Stimulated activated CD8-positive, alpha-beta memory T cell treated with anti-CD3 and anti-CD28 coated beads, Interleukin-15, amount 100 ng/mL, for 48 hours (primary cell): ENCODE results near the gene PCDHA11.
"Not testable (repeated sequence)": the region's sequence is repeated elsewhere in the genome, so short reads cannot be mapped to it uniquely, and the experiment has no call there.

ENCODE experiments used
- DNase-seq, 2 donors: peaks; one replicate each; pipeline ENCODE4 v3.0.0-alpha.2; 2020; ENCODE audit warnings: low read depth in 2 of 2

Gene PCDHA11

DNA sequence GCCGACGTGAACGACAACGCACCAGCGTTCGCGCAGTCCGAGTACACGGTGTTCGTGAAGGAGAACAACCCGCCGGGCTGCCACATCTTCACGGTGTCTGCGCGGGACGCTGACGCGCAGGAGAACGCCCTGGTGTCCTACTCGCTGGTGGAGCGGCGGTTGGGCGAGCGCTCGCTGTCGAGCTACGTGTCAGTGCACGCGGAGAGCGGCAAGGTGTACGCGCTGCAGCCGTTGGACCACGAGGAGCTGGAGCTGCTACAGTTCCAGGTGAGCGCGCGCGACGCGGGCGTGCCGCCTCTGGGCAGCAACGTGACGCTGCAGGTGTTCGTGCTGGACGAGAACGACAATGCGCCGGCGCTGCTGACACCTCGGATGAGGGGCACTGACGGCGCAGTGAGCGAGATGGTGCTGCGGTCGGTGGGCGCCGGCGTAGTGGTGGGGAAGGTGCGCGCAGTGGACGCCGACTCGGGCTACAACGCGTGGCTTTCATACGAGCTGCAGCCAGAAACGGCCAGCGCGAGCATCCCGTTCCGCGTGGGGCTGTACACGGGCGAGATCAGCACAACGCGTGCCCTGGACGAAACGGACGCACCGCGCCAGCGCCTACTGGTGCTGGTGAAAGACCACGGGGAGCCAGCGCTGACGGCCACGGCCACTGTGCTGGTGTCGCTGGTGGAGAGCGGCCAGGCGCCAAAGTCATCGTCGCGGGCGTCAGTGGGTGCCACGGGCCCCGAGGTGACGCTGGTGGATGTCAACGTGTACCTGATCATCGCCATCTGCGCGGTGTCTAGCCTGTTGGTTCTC lies 18.7 kb upstream of the PCDHA11 start:
- DNase-seq = not testable (repeated sequence)

DNA sequence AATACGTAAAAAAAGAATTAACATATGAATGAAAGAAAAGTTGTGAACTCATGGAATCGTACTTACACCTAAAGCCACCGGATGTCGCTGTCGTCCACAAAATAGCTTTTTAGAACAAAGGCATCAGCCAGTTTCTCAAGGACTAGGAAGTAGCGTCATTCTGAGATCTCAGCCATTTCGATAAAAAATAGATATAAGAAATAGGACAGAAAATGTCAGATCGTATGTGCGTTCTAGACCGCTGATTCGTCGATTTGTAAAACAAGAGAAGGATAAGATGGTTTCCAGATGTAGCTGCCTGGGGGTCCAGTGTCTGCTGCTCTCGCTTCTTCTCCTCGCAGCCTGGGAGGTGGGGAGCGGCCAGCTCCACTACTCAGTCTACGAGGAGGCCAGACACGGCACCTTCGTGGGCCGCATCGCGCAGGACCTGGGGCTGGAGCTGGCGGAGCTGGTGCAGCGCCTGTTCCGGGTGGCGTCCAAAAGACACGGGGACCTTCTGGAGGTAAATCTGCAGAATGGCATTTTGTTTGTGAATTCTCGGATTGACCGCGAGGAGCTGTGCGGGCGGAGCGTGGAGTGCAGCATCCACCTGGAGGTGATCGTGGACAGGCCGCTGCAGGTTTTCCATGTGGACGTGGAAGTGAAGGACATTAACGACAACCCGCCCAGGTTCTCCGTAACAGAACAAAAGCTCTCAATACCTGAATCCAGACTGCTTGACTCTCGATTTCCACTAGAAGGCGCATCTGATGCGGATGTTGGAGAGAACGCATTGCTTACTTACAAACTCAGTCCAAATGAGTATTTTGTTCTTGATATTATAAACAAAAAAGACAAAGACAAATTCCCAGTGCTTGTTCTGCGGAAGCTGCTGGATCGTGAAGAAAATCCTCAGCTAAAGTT lies 12.7 kb upstream of the PCDHA11 start, which contains the start of gene PCDHA10:
TSS of gene PCDHA10 (plus strand) at position 126 of the 903 bp plus-strand sequence. CDS start at position 278, 152 bp downstream.
- no peak for DNase-seq

DNA sequence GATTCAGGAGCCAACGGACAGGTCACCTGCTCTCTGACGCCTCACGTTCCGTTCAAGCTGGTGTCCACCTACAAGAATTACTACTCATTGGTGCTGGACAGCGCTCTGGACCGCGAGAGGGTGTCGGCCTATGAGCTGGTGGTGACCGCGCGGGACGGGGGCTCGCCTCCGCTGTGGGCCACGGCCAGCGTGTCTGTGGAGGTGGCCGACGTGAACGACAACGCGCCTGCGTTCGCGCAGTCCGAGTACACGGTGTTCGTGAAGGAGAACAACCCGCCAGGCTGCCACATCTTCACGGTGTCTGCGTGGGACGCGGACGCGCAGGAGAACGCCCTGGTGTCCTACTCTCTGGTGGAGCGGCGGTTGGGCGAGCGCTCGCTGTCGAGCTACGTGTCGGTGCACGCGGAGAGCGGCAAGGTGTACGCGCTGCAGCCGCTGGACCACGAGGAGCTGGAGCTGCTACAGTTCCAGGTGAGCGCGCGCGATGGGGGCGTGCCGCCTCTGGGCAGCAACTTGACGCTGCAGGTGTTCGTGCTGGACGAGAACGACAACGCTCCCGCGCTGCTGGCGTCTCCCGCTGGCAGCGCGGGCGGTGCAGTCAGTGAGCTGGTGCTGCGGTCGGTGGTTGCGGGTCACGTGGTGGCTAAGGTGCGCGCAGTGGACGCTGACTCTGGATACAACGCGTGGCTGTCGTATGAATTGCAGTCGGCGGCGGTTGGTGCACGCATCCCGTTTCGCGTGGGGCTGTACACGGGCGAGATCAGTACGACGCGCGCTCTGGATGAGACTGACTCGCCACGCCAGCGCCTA lies 11.4 kb upstream of the PCDHA11 start:
- DNase-seq = no peak

DNA sequence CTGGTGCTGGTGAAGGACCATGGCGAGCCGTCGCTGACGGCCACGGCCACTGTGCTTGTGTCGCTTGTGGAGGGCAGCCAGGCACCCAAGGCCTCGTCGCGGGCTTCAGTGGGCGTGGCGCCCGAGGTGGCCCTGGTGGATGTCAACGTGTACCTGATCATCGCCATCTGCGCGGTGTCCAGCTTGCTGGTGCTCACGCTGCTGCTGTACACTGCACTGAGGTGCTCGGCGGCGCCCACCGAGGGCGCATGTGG lies 10.8 kb upstream of the PCDHA11 start:
- no peak for DNase-seq

DNA sequence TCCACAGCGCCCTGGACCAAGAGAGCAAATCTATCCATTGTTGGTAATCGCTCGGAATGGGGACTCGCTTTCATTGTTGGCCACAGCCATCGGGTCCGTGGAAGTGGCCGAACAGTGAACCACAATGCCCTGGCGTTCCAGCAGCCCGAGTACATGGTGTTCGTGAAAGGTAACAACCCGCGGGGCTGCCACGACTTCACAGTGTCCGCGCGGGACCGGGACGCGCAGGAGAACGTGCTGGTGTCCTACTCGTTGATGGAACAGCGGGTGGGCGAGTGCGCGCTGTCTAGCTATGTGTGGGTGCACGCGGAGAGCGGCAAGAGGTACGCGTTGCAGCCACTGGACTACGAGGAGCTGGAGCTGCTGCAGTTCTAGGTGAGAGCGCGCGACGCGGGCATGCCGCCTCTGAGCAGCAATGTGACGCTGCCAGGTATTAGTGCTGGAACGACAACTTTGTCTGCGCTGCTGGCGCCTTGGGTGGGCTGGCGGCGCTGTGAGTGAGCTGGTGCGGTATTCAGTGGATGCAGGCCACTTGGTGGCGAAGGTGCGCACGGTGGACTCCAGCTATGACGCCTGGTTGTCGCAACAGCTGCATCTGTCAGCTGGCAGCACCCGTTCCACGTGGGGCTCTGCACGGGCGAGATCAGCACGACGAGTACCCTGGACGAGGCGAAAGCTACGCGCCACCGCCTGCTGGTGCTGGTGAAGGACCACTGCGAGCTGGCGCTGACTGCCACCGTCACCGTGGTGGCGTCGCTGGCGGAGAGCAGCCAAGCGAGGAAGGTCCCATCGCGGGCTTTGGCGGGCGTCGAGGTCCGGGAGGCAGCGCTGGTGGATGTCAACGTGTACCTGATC lies 6.1 kb upstream of the PCDHA11 start:
- DNase-seq = no peak

DNA sequence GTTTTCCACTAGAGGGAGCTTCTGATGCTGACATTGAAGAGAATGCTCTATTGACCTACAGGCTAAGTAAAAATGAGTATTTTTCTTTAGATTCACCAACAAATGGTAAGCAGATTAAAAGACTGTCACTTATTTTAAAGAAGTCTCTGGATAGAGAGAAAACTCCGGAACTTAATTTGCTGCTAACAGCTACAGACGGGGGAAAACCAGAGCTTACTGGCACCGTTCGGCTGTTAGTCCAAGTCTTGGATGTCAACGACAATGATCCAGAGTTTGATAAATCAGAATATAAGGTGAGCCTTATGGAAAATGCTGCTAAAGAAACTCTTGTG lies 764 bp downstream of the PCDHA11 start:
- no peak for DNase-seq

DNA sequence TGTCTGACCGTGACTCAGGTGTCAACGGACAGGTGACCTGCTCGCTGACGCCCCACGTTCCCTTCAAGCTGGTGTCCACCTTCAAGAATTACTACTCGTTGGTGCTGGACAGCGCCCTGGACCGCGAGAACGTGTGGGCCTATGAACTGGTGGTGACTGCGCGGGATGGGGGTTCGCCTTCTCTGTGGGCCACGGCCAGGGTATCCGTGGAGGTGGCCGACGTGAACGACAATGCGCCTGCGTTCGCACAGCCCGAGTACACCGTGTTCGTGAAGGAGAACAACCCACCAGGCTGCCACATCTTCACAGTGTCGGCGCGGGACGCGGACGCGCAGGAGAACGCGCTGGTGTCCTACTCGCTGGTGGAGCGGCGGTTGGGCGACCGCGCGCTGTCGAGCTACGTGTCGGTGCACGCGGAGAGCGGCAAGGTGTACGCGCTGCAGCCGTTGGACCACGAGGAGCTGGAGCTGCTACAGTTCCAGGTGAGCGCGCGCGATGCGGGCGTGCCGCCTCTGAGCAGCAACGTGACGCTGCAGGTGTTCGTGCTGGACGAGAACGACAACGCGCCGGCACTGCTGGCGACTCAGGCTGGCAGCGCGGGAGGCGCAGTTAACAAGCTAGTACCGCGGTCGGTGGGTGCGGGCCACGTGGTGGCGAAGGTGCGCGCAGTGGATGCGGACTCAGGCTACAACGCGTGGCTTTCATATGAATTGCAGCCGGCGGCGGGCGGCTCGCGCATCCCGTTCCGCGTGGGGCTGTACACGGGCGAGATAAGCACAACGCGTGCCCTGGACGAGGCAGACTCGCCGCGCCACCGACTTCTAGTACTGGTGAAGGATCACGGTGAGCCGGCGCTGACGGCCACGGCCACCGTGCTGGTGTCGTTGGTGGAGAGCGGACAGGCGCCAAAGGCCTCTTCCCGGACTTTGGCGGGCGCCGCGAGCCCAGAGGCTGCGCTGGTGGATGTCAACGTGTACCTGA lies 1.8 kb downstream of the PCDHA11 start:
- DNase-seq = no peak

DNA sequence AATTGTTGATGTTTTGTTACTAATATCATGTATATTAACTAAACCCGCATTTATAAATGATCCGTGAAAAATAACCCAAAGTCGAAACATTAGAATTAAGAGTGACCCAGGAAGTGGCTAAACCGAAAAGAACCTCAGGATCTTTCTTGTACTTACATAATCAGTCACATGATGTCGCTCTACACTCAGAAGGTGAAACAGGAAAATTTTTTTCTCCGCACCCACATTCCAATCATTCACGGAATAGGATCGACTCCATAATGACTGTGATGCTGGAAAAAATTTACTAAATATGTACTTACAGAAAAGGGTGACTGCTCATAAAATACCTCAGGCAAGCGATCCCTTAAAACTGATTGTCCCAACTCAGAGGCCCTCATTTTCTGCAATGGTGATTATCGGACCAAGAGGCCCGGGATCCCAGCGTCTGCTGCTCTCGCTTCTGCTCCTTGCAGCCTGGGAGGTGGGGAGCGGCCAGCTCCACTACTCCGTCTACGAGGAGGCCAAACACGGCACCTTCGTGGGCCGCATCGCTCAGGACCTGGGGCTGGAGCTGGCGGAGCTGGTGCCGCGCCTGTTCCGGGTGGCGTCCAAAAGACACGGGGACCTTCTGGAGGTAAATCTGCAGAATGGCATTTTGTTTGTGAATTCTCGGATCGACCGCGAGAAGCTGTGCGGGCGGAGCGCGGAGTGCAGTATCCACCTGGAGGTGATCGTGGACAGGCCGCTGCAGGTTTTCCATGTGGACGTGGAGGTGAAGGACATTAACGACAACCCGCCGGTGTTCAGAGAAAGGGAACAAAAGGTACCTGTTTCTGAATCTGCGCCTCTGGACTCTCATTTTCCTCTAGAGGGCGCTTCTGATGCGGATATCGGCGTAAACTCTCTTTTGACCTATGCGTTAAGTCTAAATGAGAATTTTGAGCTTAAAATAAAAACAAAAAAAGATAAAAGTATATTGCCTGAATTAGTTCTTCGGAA lies 6.6 kb downstream of the PCDHA11 start, which contains the start of gene PCDHA12:
TSS of gene PCDHA12 (plus strand) at position 224 of the 981 bp plus-strand sequence. CDS start at position 389, 165 bp downstream.
- no peak for DNase-seq

DNA sequence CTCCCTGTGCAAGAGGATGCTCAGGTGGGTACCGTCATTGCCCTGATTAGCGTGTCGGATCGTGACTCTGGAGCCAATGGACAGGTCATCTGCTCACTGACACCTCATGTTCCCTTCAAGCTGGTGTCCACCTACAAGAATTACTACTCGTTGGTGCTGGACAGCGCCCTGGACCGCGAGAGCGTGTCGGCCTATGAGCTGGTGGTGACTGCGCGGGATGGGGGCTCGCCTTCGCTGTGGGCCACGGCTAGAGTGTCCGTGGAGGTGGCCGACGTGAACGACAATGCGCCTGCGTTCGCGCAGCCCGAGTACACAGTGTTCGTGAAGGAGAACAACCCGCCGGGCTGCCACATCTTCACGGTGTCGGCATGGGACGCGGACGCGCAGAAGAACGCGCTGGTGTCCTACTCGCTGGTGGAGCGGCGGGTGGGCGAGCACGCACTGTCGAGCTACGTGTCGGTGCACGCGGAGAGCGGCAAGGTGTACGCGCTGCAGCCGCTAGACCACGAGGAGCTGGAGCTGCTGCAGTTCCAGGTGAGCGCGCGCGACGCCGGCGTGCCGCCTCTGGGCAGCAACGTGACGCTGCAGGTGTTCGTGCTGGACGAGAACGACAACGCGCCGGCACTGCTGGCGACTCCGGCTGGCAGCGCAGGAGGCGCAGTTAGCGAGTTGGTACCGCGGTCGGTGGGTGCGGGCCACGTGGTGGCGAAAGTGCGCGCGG lies 7.9 kb downstream of the PCDHA11 start:
- not testable (repeated sequence) for DNase-seq

DNA sequence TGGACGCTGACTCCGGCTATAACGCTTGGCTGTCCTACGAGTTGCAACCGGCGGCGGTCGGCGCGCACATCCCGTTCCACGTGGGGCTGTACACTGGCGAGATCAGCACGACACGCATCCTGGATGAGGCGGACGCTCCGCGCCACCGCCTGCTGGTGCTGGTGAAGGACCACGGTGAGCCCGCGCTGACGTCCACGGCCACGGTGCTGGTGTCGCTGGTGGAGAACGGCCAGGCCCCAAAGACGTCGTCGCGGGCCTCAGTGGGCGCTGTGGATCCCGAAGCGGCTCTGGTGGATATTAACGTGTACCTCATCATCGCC lies 8.5 kb downstream of the PCDHA11 start:
- no peak for DNase-seq

DNA sequence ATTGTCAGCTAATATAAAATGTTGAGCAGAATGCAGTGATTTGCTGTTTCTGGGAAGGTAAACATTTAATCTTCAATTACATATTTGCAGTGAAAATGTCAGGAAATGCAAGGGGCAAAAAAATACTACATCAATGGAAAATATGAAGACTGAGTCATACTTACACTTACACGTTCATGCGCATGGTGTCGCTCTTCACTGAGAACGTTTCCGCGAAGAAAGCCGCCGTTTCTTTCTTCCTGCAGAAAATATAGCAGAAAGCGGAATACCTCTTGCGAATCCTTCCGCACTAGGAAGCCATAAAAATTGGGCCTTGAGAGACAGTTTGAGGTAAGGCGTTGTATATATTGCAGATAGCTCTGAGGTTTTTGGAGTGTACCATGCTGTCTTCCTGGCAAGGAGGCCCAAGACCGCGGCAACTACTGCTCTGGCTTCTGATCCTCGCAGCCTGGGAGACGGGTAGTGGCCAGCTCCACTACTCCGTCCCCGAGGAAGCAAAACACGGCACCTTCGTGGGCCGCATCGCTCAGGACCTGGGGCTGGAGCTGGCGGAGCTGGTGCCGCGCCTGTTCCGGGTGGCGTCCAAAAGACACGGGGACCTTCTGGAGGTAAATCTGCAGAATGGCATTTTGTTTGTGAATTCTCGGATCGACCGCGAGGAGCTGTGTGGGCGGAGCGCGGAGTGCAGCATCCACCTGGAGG lies 13.3 kb downstream of the PCDHA11 start, which contains the start of gene PCDHA13:
TSS of gene PCDHA13 (plus strand) at position 236 of the 702 bp plus-strand sequence. CDS start at position 381, 145 bp downstream.
- no peak for DNase-seq

DNA sequence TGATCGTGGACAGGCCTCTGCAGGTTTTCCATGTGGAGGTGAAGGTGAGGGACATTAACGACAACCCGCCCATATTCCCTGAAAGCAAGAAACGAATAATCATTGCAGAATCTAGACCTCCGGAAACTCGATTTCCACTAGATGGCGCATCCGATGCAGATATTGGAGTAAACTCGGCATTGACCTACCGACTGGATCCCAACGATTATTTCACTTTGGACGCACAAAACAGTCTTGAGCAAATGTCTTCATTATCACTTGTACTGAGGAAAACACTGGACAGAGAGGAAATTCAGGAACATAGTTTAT lies 13.8 kb downstream of the PCDHA11 start:
- DNase-seq = no peak

DNA sequence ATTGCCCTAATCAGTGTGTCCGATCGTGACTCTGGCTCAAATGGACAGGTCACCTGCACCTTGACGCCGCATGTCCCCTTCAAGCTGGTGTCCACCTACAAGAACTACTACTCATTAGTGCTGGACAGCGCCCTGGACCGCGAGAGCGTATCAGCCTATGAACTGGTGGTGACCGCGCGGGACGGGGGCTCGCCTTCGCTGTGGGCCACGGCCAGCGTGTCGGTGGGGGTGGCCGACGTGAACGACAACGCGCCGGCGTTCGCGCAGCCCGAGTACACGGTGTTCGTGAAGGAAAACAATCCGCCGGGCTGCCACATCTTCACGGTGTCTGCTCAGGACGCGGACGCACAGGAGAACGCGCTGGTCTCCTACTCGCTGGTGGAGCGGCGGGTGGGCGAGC lies 14.6 kb downstream of the PCDHA11 start:
- no peak for DNase-seq

DNA sequence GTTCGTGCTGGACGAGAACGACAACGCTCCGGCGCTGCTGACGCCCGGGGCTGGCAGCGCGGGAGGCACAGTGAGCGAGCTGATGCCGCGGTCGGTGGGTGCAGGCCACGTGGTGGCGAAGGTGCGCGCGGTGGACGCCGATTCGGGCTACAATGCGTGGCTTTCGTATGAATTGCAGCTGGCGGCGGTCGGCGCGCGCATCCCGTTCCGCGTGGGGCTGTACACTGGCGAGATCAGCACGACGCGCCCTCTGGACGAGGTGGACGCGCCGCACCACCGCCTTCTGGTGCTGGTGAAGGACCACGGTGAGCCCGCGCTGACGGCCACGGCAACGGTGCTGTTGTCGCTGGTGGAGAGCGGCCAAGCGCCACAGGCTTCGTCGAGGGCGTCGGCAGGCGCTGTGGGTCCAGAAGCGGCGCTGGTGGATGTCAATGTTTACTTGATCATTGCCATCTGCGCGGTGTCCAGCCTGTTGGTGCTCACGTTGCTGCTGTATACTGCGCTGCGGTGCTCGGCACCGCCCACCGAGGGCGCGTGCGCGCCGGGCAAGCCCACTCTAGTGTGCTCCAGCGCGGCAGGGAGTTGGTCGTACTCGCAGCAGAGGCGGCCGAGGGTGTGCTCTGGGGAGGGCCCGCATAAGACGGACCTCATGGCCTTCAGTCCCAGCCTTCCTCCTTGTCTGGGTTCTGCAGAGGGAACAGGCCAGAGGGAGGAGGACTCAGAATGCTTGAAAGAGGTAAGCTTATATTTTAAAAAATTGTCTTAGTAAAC lies 15.4 kb downstream of the PCDHA11 start:
- no peak for DNase-seq

DNA sequence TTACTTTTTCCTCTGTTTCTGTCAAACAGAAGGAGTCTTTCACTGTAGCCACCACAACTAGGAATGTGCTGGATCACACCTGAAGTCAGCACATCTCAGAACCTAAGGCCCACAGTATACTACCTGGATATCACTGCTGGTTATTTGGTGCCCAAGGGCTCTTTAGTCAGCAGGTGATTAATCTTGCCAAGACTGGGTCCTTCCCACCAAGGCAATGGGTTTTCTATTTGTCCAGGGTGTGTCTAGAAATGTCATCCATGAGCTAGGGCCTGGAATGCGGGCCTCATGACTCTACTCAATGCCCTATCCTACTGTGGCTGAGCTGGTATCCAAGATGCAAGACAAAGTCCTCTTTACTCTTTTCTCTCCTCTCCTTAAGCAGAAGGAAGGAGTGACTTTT lies 47.6 kb downstream of the PCDHA11 start:
- DNase-seq = no peak
